ENCODE measurements around the gene KLF12.

KLF12 gene

GRCh38 chr13:74134777-74135325 is 647 bp upstream of the KLF12 start:
- DNase-seq = no peak

GRCh38 chr13:74133657-74134201 is 475 bp downstream of the KLF12 start:
- no peak for DNase-seq

GRCh38 chr13:74132776-74133656 is 1.2 kb downstream of the KLF12 start:
- DNase-seq = no peak

- no peak for DNase-seq
Observed at GRCh38 chr13:74132152-74132775, 1.9 kb downstream of the KLF12 start.

GRCh38 chr13:74131227-74131626 is 3.0 kb downstream of the KLF12 start:
- no peak for DNase-seq

- DNase-seq = no peak
Observed at GRCh38 chr13:74129500-74130191, 4.6 kb downstream of the KLF12 start.

- DNase-seq = no peak
Observed at GRCh38 chr13:74128156-74128767, 5.9 kb downstream of the KLF12 start.

GRCh38 chr13:74118328-74118727 is 15.9 kb downstream of the KLF12 start:
- DNase-seq = no peak

- no peak for DNase-seq
Observed at GRCh38 chr13:74117207-74117705, 16.9 kb downstream of the KLF12 start.

GRCh38 chr13:74115133-74115532 is 19.1 kb downstream of the KLF12 start:
- no peak for DNase-seq

GRCh38 chr13:74114641-74115040 is 19.6 kb downstream of the KLF12 start:
- no peak for DNase-seq

- DNase-seq = no peak
Observed at GRCh38 chr13:74114202-74114601, 20.0 kb downstream of the KLF12 start.

- DNase-seq = no peak
Observed at GRCh38 chr13:74111901-74112824, 22.0 kb downstream of the KLF12 start.

- DNase-seq = no peak
Observed at GRCh38 chr13:74111399-74111798, 22.8 kb downstream of the KLF12 start.

- DNase-seq = no peak
Observed at GRCh38 chr13:74110053-74110452, 24.2 kb downstream of the KLF12 start.

- DNase-seq = no peak
Observed at GRCh38 chr13:74107598-74107997, 26.6 kb downstream of the KLF12 start.

- no peak for DNase-seq
Observed at GRCh38 chr13:74105871-74106270, 28.3 kb downstream of the KLF12 start.

- no peak for DNase-seq
Observed at GRCh38 chr13:74104661-74105275, 29.4 kb downstream of the KLF12 start.

GRCh38 chr13:74103970-74104555 is 30.1 kb downstream of the KLF12 start:
- DNase-seq = no peak

GRCh38 chr13:74103196-74103595 is 31.0 kb downstream of the KLF12 start:
- no peak for DNase-seq
